ENCODE measurements around the gene CLMP.
A peak's percentile ranks its signal among the peaks of the same experiment; 100 is the strongest.

The CLMP gene

GRCh38 chr11:123213307-123213771, 18.3 kb upstream of the CLMP start:
- Histone ChIP-seq H3K23ac (ENCODE audit: low read length) (no peak overlapping the region), H3K27me3 (ENCODE audit: insufficient read depth, low read length) (no peaks in the 10 kb centered on the region)

GRCh38 chr11:123212406-123212805, 17.4 kb upstream of the CLMP start:
- no peak overlapping the region for H3K23ac ChIP-seq (ENCODE audit: low read length)
- H3K9ac ChIP-seq (ENCODE audit: low read length): no peak overlapping the region
- no peak overlapping the region for H4K91ac ChIP-seq (ENCODE audit: low read depth, low read length)
- H3K14ac ChIP-seq (ENCODE audit: low read length): no peak overlapping the region
- no peaks in the 10 kb centered on the region for H3K9me3 ChIP-seq (ENCODE audit: insufficient read depth, low read depth, low read length)
- peaks cover 3 to 11% of the 10 kb centered on the region in 2 experiments for H3K4me1 ChIP-seq (ENCODE audit: control insufficient read depth in 1 of 2, insufficient read depth in 2 of 2, low read length in 2 of 2)
- H3K27ac ChIP-seq (ENCODE audit: low read depth, low read length): no peak overlapping the region
- no CpG with 5 or more reads among the region's 1 CpG for WGBS (ENCODE audit: extremely low coverage, insufficient coverage, insufficient read length)
- no peak overlapping the region for H4K8ac ChIP-seq (ENCODE audit: low read depth, low read length)
- H3K4ac ChIP-seq (ENCODE audit: low read depth, low read length): no peak overlapping the region
- H3K27me3 ChIP-seq (ENCODE audit: insufficient read depth, low read length): no peaks in the 10 kb centered on the region
- no peaks in the 10 kb centered on the region for H3K79me2 ChIP-seq (ENCODE audit: control insufficient read depth, insufficient read depth, low read length, poor library complexity)
- no peak overlapping the region for H2BK12ac ChIP-seq (ENCODE audit: low read length)
- no peak overlapping the region for H2AK5ac ChIP-seq (ENCODE audit: low read length)
- no peak overlapping the region for H4K12ac ChIP-seq (ENCODE audit: low read depth, low read length)
- no peak for DNase-seq
- H2AFZ ChIP-seq (ENCODE audit: insufficient read depth, low read length, poor library complexity): no peak overlapping the region
- no peak overlapping the region for H3K18ac ChIP-seq (ENCODE audit: low read length)
- H3K79me1 ChIP-seq (ENCODE audit: low read length): peaks cover 4% of the 10 kb centered on the region
- no peak overlapping the region for H2BK5ac ChIP-seq (ENCODE audit: low read depth, low read length, poor library complexity)
- no peak overlapping the region for H2BK120ac ChIP-seq (ENCODE audit: insufficient read depth, low read length, poor library complexity)
- H3K4me2 ChIP-seq (ENCODE audit: low read length): no peak overlapping the region
- no peaks in the 10 kb centered on the region for H3K36me3 ChIP-seq (ENCODE audit: control insufficient read depth in 1 of 2, insufficient read depth in 2 of 2, low read length in 2 of 2)
- H3K4me3 ChIP-seq (ENCODE audit: low read depth, low read length): no peak overlapping the region

More at GRCh38 chr11:123213307-123213771, 18.3 kb upstream of the CLMP start:
- DNase-seq: no peak
- WGBS (ENCODE audit: extremely low coverage, insufficient coverage, insufficient read length): no CpG with 5 or more reads among the region's 11 CpGs
- H4K91ac ChIP-seq (ENCODE audit: low read depth, low read length): no peak overlapping the region
- no peaks in the 10 kb centered on the region for H3K9me3 ChIP-seq (ENCODE audit: insufficient read depth, low read depth, low read length)
- no peak overlapping the region for H3K27ac ChIP-seq (ENCODE audit: low read depth, low read length)
- H3K79me2 ChIP-seq (ENCODE audit: control insufficient read depth, insufficient read depth, low read length, poor library complexity): no peaks in the 10 kb centered on the region
- no peak overlapping the region for H2BK120ac ChIP-seq (ENCODE audit: insufficient read depth, low read length, poor library complexity)
- no peak overlapping the region for H2AFZ ChIP-seq (ENCODE audit: insufficient read depth, low read length, poor library complexity)
- H3K36me3 ChIP-seq (ENCODE audit: control insufficient read depth in 1 of 2, insufficient read depth in 2 of 2, low read length in 2 of 2): no peaks in the 10 kb centered on the region
- no peak overlapping the region for H3K4me3 ChIP-seq (ENCODE audit: low read depth, low read length)
- H2AK5ac ChIP-seq (ENCODE audit: low read length): no peak overlapping the region
- peaks cover 5% of the 10 kb centered on the region for H3K79me1 ChIP-seq (ENCODE audit: low read length)
- no peak overlapping the region for H3K14ac ChIP-seq (ENCODE audit: low read length)
- no peak overlapping the region for H2BK5ac ChIP-seq (ENCODE audit: low read depth, low read length, poor library complexity)
- no peak overlapping the region for H2BK12ac ChIP-seq (ENCODE audit: low read length)
- no peak overlapping the region for H3K18ac ChIP-seq (ENCODE audit: low read length)
- no peak overlapping the region for H4K12ac ChIP-seq (ENCODE audit: low read depth, low read length)
- H4K8ac ChIP-seq (ENCODE audit: low read depth, low read length): no peak overlapping the region
- H3K4me1 ChIP-seq (ENCODE audit: control insufficient read depth in 1 of 2, insufficient read depth in 2 of 2, low read length in 2 of 2): peaks cover 3 to 12% of the 10 kb centered on the region in 2 experiments
- no peak overlapping the region for H3K9ac ChIP-seq (ENCODE audit: low read length)
- H3K4ac ChIP-seq (ENCODE audit: low read depth, low read length): no peak overlapping the region
- H3K4me2 ChIP-seq (ENCODE audit: low read length): no peak overlapping the region

GRCh38 chr11:123211981-123212380, 16.9 kb upstream of the CLMP start:
- no peak for DNase-seq
- H2AFZ ChIP-seq (ENCODE audit: insufficient read depth, low read length, poor library complexity): no peak overlapping the region
- no CpG with 5 or more reads among the region's 8 CpGs for WGBS (ENCODE audit: extremely low coverage, insufficient coverage, insufficient read length)
- no peaks in the 10 kb centered on the region for H3K36me3 ChIP-seq (ENCODE audit: control insufficient read depth in 1 of 2, insufficient read depth in 2 of 2, low read length in 2 of 2)
- no peaks in the 10 kb centered on the region for H3K27me3 ChIP-seq (ENCODE audit: insufficient read depth, low read length)
- H3K4me1 ChIP-seq (ENCODE audit: control insufficient read depth in 1 of 2, insufficient read depth in 2 of 2, low read length in 2 of 2): peaks cover 4 to 12% of the 10 kb centered on the region in 2 experiments
- no peak overlapping the region for H4K91ac ChIP-seq (ENCODE audit: low read depth, low read length)
- H3K14ac ChIP-seq (ENCODE audit: low read length): no peak overlapping the region
- H2BK12ac ChIP-seq (ENCODE audit: low read length): peak overlapping the region; percentile 54
- H2BK5ac ChIP-seq (ENCODE audit: low read depth, low read length, poor library complexity): no peak overlapping the region
- no peak overlapping the region for H3K23ac ChIP-seq (ENCODE audit: low read length)
- H4K12ac ChIP-seq (ENCODE audit: low read depth, low read length): no peak overlapping the region
- H3K4me2 ChIP-seq (ENCODE audit: low read length): no peak overlapping the region
- H4K8ac ChIP-seq (ENCODE audit: low read depth, low read length): no peak overlapping the region
- H3K4me3 ChIP-seq (ENCODE audit: low read depth, low read length): no peak overlapping the region
- H3K4ac ChIP-seq (ENCODE audit: low read depth, low read length): no peak overlapping the region
- H3K27ac ChIP-seq (ENCODE audit: low read depth, low read length): no peak overlapping the region
- no peak overlapping the region for H2AK5ac ChIP-seq (ENCODE audit: low read length)
- H3K79me1 ChIP-seq (ENCODE audit: low read length): peaks cover 5% of the 10 kb centered on the region
- no peak overlapping the region for H2BK120ac ChIP-seq (ENCODE audit: insufficient read depth, low read length, poor library complexity)
- H3K9ac ChIP-seq (ENCODE audit: low read length): no peak overlapping the region
- no peak overlapping the region for H3K18ac ChIP-seq (ENCODE audit: low read length)
- H3K9me3 ChIP-seq (ENCODE audit: insufficient read depth, low read depth, low read length): no peaks in the 10 kb centered on the region
- H3K79me2 ChIP-seq (ENCODE audit: control insufficient read depth, insufficient read depth, low read length, poor library complexity): no peaks in the 10 kb centered on the region

GRCh38 chr11:123211149-123211852, 16.3 kb upstream of the CLMP start:
- WGBS (ENCODE audit: extremely low coverage, insufficient coverage, insufficient read length): no CpG with 5 or more reads among the region's 11 CpGs
- Histone ChIP-seq H3K4me3 (ENCODE audit: low read depth, low read length) (no peak overlapping the region), H3K23ac (ENCODE audit: low read length) (no peak overlapping the region), H3K9ac (ENCODE audit: low read length) (no peak overlapping the region), H3K4me2 (ENCODE audit: low read length) (no peak overlapping the region), H2AK5ac (ENCODE audit: low read length) (no peak overlapping the region), H3K27me3 (ENCODE audit: insufficient read depth, low read length) (no peaks in the 10 kb centered on the region), H4K12ac (ENCODE audit: low read depth, low read length) (no peak overlapping the region), H2BK12ac (ENCODE audit: low read length) (peak overlapping the region; percentile 9), H2BK5ac (ENCODE audit: low read depth, low read length, poor library complexity) (no peak overlapping the region), H3K36me3 (ENCODE audit: control insufficient read depth in 1 of 2, insufficient read depth in 2 of 2, low read length in 2 of 2) (no peaks in the 10 kb centered on the region), H3K9me3 (ENCODE audit: insufficient read depth, low read depth, low read length) (no peaks in the 10 kb centered on the region), H3K18ac (ENCODE audit: low read length) (no peak overlapping the region), H2BK120ac (ENCODE audit: insufficient read depth, low read length, poor library complexity) (no peak overlapping the region), H3K79me1 (ENCODE audit: low read length) (peaks cover 4% of the 10 kb centered on the region), H4K8ac (ENCODE audit: low read depth, low read length) (no peak overlapping the region), H3K27ac (ENCODE audit: low read depth, low read length) (no peak overlapping the region), H2AFZ (ENCODE audit: insufficient read depth, low read length, poor library complexity) (no peak overlapping the region), H3K79me2 (ENCODE audit: control insufficient read depth, insufficient read depth, low read length, poor library complexity) (no peaks in the 10 kb centered on the region), H3K14ac (ENCODE audit: low read length) (no peak overlapping the region), H4K91ac (ENCODE audit: low read depth, low read length) (peak overlapping the region; percentile 4), H3K4me1 (ENCODE audit: control insufficient read depth in 1 of 2, insufficient read depth in 2 of 2, low read length in 2 of 2) (peaks cover 5 to 13% of the 10 kb centered on the region in 2 experiments), H3K4ac (ENCODE audit: low read depth, low read length) (no peak overlapping the region)
- DNase-seq: no peak
